HL-60 (cell line): ENCODE measurements around the gene ATXN2.

Experiments
- DNase-seq, 2 experiments: peaks; one replicate each; pipeline ENCODE4 v3.0.0-alpha.2; 2010 to 2020; ENCODE audit warnings: low read depth in 1 of 2, low spot score in 1 of 2
- H3K27ac ChIP-seq: fragments of 250-450 bp; sonication (Bioruptor Pico); replicated peaks from 2 replicates; pipeline ENCODE4 v1.5.1; 2020; ENCODE audit warnings: mild to moderate bottlenecking, moderate library complexity
- H3K27me3 ChIP-seq: fragments of 250-450 bp; sonication (Bioruptor Pico); 2 replicates; pipeline ENCODE4 v1.5.1; 2021; ENCODE audit warnings: mild to moderate bottlenecking, moderate library complexity; ENCODE audit not compliant: insufficient read depth, poor library complexity, severe bottlenecking
- H3K4me3 ChIP-seq: replicated peaks from 2 replicates; pipeline ENCODE4 v1.5.1; 2011; ENCODE audit warnings: mild to moderate bottlenecking, control low read depth, low read length; ENCODE audit not compliant: insufficient read depth
- GABPA ChIP-seq: IDR thresholded peaks from 2 replicates; pipeline ENCODE4 v1.6.1; 2012; ENCODE audit warnings: low read depth
- POLR2AphosphoS5 ChIP-seq: IDR thresholded peaks from 2 replicates; pipeline ENCODE4 v1.6.1; 2012; ENCODE audit warnings: low read depth
- SPI1 ChIP-seq: IDR thresholded peaks from 2 replicates; pipeline ENCODE4 v1.6.1; 2012; ENCODE audit warnings: low read depth, mild to moderate bottlenecking, borderline replicate concordance
- TF ChIP-seq, protein P1 (sequence below): IDR thresholded peaks from 2 replicates; pipeline ENCODE4 v1.6.1; 2012; ENCODE audit warnings: low read depth; ENCODE audit not compliant: insufficient replicate concordance
- TF ChIP-seq, protein P2 (sequence below): IDR thresholded peaks from one replicate; pipeline ENCODE4 v1.5.1; 2011; ENCODE audit warnings: low read length, control low read depth, inconsistent platforms; ENCODE audit not compliant: insufficient read depth

Gene ATXN2

DNA sequence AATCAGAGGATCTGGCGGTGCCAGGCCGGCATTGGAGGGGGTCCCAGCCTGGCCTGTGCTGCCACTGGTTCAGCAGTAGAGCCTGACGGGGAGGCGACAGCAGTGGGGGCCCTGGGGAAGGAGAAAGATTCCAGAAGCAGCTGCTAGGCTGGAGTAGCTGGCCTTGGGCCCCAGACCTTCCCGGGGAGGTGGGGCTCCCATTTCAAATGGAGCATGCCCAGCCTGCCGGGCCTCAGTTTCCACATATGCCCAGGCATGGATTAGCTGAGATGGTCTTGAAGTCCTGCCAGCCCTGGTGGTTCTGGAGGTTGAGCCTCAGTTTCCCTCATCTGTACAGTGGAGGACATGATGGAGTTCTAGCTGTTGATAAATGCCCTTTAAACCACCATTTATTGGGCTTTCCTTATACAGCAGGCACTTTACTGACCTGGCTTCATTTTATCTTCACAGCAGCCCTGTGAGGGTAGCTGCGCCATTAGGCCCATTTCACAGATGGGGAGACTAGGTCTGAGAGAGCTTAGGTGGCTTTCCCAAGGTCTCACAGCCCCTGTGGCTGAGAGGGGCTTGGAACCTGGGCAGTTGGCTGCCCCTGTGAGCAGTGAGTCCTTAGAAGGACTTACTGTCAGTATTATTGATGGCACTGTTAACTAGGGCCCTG, 171.6 kb downstream of the ATXN2 start:
- Histone ChIP-seq H3K27me3 (no peaks in the 10 kb centered on the region), H3K4me3 (no peak overlapping the region), H3K27ac (peak overlapping the region; percentile 50; the same call in 1 of the 2 replicates)
- TF ChIP-seq SPI1 (no peak), POLR2AphosphoS5 (no peak), GABPA (no peak)
- TF ChIP-seq, protein P1, sequence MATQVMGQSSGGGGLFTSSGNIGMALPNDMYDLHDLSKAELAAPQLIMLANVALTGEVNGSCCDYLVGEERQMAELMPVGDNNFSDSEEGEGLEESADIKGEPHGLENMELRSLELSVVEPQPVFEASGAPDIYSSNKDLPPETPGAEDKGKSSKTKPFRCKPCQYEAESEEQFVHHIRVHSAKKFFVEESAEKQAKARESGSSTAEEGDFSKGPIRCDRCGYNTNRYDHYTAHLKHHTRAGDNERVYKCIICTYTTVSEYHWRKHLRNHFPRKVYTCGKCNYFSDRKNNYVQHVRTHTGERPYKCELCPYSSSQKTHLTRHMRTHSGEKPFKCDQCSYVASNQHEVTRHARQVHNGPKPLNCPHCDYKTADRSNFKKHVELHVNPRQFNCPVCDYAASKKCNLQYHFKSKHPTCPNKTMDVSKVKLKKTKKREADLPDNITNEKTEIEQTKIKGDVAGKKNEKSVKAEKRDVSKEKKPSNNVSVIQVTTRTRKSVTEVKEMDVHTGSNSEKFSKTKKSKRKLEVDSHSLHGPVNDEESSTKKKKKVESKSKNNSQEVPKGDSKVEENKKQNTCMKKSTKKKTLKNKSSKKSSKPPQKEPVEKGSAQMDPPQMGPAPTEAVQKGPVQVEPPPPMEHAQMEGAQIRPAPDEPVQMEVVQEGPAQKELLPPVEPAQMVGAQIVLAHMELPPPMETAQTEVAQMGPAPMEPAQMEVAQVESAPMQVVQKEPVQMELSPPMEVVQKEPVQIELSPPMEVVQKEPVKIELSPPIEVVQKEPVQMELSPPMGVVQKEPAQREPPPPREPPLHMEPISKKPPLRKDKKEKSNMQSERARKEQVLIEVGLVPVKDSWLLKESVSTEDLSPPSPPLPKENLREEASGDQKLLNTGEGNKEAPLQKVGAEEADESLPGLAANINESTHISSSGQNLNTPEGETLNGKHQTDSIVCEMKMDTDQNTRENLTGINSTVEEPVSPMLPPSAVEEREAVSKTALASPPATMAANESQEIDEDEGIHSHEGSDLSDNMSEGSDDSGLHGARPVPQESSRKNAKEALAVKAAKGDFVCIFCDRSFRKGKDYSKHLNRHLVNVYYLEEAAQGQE: no peak
- TF ChIP-seq, protein P2, sequence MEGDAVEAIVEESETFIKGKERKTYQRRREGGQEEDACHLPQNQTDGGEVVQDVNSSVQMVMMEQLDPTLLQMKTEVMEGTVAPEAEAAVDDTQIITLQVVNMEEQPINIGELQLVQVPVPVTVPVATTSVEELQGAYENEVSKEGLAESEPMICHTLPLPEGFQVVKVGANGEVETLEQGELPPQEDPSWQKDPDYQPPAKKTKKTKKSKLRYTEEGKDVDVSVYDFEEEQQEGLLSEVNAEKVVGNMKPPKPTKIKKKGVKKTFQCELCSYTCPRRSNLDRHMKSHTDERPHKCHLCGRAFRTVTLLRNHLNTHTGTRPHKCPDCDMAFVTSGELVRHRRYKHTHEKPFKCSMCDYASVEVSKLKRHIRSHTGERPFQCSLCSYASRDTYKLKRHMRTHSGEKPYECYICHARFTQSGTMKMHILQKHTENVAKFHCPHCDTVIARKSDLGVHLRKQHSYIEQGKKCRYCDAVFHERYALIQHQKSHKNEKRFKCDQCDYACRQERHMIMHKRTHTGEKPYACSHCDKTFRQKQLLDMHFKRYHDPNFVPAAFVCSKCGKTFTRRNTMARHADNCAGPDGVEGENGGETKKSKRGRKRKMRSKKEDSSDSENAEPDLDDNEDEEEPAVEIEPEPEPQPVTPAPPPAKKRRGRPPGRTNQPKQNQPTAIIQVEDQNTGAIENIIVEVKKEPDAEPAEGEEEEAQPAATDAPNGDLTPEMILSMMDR: no peak
- no peak for DNase-seq

GRCh38 chr12:111426344-111427185, 172.6 kb downstream of the ATXN2 start:
- TF ChIP-seq, protein P2: no peak
- TF ChIP-seq, protein P1: no peak
- TF ChIP-seq SPI1: no peak
- no peak for TF ChIP-seq GABPA
- no peak for TF ChIP-seq POLR2AphosphoS5
- no peak for DNase-seq
- H3K27ac ChIP-seq: no peak overlapping the region
- no peaks in the 10 kb centered on the region for H3K27me3 ChIP-seq
- no peak overlapping the region for H3K4me3 ChIP-seq

DNA sequence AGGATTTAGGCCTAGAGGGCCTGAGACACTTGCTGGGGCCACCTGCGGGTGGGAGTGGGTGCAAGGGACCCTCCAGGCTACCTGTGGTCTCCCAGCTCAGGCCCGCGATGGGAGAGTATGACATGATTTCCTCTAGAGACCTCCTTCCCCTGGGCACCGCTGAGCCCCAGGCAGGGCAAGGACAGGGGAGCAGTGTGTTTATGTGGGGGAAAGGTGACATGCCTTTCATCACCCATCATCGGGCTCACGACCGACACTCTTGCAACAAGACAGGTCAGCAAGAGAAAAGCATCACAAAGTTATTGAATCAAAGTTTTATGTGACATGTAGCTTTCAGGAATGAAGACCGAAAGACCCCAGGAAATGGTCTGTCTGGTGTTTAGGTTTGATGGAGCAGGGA, 173.5 kb downstream of the ATXN2 start:
- no peak for DNase-seq
- no peak overlapping the region for H3K27ac ChIP-seq
- TF ChIP-seq, protein P2: no peak
- TF ChIP-seq, protein P1: no peak
- no peak for TF ChIP-seq SPI1
- no peak for TF ChIP-seq POLR2AphosphoS5
- TF ChIP-seq GABPA: no peak

More for the DNA sequence above, 173.5 kb downstream of the ATXN2 start:
- H3K27me3 ChIP-seq: no peaks in the 10 kb centered on the region
- no peak overlapping the region for H3K4me3 ChIP-seq
